ENCODE data around the gene TIA1.
"Not testable (repeated sequence)": the region's sequence is repeated elsewhere in the genome, so short reads cannot be mapped to it uniquely, and the experiment has no call there.

The TIA1 gene

DNA sequence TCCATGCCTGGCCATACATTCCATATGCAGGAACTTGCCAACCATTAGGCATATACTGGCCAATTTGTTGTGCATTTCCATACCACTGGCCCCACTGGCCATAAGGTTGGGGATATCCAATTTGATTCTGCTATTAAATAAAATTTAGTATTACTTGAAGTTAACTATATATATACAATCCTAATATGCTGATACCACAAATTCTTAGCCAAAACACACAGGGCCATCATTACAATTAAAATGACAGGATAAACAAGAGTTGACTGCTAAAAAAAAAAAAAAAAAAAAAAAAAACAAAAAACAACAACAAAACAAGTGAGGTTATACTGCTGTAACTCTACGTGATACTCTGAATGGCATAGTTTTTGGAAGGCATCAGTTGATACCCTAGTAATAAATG lies 34.1 kb downstream of the TIA1 start:
- no peak for DNase-seq

DNA sequence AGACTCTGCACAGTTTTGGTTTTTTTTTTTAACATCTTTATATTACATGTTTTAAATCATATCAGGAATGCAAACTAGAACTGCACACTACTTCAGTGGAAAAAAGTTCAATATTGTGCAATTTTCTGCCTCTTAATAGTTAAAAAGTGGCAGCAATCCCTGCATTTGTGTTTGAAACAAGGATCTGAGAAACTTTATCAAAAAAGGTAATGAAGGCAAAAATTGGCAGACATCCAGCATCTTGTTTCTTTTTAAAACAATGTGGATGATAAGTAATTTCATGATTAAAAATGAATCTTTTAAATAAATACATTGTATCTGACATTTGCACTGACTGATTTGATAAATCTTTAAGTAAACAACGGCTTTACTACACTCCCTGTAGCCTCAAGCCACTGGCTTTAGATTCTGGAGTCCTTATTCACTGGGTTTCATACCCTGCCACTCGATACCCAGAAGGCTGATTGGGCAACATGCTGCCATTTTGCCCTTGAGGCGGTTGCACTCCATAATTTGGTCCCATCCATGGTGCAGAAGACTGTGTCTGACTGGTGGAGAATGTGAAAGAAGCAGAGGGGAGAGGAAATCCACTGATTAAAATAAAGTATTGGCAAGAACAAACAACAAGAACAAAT lies 36.0 kb downstream of the TIA1 start:
- DNase-seq: no peak

DNA sequence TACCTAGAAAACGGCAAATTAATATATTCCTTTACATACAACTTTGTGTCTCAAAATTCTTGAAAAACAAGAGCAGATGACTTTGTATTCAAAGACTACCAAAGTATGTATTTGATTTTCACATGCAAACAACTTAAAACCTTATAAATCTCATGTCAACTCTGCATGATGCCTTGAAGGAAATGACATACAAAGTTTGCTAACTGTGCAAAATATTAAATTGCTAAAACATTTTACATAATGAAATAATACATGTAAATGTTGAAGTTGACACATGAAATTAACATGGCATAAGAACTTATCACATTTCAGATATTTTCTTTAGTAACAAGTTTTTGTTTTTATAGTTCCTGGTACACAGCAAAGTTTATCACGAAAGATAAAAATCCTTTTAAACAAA lies 36.8 kb downstream of the TIA1 start:
- no peak for DNase-seq

DNA sequence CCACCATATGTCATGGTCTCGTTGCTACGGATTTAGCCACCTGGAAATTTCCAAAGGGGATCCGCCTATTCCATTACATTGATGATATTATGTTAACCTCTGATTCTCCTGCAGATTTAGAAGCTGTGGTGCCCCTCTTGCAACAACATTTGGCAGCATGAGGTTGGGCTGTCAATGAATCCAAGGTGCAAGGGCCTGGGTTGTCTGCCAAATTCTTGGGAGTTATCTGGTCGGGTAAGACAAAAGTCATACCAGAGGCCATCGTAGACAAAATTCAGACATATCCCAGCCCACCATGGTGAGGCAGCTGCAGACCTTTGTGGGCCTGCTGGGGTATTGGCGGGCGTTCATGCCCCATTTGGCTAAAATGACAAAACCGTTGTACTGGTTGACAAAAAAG lies 44.0 kb downstream of the TIA1 start:
- no peak for DNase-seq

DNA sequence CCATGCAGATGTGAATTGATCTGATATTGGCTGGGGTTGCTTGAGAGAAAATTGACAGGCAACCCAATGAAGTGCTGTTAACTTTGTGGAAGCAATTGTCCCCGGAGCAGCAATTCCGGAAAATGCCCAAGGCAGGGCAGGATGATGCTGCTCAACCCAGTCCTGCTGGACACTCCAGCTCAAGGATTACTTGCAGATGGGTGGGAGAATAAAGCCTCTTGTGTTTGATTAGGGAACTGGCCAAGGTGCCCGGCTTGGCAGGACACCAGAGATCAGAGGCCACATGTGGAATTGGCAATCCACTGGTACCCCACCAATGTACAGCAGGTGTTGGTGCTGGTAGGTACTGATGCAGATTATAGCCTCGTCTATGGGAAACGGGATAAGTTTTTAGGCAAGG lies 45.3 kb downstream of the TIA1 start:
- DNase-seq: no peak

DNA sequence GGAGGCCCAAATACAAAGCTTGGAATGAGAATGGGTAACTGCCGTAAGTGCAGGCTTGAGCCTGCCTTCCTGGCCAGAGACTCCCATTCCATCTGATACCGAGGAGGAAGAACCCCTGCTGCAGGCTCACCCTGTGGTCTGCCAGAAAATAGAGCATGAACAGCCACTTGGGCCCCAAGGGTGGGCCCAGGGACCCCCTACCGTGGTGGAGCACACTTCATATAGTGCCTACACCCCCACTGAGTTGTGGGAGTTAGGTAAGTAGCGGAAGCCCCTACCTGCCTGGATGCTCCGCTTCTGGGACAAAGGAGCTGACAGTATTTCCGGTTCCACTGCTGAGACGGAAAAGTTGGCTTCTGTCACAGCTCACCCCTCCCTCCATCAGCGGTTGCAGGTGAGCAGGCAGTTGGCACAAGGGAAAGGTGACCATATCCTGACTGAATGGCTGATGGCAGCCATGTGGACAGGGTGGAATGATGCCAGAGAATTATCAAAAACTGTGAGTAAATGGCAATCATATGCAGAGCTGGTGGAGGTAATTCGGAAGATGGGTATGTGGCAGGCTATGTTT lies 46.1 kb downstream of the TIA1 start:
- DNase-seq: no peak

DNA sequence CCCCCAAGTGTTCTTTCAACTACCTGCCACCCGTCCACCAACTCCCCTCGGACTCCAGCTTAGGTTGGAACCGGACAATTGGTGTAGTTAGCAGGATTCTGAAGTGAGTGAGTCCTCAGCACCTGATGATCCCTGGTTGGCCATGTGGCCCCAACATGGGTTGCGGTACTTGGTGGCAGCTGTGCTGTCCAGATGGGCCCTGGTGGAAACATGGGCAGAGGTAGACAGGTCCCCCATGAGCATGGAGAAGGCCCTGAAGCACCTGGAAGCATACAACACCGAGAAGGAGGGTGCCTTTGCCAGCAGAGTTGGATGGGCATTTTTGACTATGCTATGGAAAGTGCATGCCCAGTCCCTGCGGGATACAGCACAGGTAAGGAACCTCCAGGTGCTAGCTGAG lies 46.6 kb downstream of the TIA1 start:
- no peak for DNase-seq

DNA sequence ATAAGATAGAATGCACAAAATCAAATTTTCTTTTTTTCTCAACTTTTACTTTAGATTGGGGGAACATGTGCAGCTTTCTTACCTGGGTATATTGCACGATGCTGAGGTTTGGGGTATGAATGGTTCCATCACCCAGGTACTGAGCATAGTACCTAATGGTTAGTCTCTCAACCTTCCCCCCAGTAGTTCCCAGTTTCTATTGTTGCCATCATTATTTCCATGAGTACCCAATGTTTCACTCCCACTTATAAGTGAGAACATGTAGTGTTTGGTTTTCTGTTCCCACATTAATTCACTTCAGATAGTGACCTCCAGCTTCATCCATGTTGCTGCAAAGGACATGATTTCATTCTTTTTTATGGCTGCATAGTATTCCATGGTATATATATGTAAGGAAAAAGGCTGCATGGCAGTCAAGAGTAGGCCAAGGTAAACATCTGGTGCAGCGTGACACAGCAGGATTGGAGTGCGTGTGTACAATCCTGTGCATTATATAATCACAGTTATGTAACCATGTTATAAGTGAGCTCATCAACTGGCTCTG lies 47.1 kb downstream of the TIA1 start:
- DNase-seq: no peak

DNA sequence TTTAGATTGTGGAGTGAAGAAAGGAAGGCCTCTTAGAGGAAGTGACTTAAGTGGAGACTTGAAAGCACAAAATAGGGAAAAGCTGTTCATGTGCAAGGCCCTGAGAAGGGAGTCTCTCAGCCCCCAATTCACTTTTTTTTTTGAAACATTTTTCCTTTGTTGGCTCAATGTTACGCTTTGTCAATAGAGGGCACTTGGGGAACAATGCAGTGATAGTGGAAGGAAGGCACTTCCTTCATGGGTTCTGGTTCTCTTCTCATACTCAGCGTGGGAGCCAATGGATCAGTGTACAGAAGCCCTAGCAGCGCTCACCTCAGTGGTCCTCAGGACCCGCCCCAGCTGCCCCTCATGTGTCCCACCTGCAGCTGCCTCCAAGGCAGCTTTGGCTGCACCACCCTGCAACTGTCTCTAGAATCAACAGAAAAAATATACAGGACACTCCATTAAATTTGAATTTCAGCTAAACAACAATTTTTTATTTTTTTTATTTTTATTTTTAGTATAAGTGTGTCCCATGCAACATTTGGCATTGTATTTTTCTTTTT lies 49.0 kb downstream of the TIA1 start:
- DNase-seq: no peak

DNA sequence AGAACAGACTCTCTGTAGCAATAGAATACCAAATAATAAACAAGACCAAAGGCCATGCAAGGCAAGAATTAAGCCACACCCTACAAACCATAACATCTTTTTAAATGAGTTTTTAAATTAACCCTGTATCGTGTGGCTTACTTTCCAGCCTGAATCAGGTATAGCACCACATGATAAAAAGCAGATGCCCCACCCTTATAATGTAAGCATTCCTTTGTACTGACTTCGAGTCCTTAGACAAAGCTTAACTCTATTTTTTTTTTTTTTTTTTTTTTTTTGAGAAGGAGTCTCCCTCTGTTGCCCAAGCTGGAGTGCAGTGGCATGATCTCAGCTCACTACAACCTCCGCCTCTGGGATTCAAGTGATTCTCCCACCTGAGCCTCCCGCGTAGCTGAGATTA lies 55.9 kb downstream of the TIA1 start:
- DNase-seq: no peak

DNA sequence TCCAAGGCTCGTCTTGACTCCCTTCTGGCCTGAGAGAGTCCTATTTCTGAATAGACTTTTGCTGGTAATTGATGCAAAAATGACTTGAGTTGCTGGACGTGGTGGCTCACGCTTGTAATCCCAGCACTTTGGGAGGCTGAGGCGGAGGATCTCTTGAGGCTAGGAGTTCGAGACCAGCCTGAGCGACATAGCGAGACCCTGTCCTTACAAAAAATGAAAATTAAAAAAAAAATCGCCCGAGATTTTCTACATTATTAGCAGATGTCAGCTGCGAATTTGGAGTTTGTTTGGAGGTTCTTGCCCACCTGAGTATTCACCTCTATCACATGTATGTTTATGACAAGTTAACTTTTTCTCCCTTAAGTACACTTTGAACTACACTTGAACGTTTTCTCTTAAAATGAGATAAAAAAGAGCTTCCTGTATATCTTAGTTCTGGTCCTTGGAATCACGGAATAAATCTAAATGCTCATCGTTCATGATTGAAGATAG lies 57.1 kb downstream of the TIA1 start:
- DNase-seq: no peak

DNA sequence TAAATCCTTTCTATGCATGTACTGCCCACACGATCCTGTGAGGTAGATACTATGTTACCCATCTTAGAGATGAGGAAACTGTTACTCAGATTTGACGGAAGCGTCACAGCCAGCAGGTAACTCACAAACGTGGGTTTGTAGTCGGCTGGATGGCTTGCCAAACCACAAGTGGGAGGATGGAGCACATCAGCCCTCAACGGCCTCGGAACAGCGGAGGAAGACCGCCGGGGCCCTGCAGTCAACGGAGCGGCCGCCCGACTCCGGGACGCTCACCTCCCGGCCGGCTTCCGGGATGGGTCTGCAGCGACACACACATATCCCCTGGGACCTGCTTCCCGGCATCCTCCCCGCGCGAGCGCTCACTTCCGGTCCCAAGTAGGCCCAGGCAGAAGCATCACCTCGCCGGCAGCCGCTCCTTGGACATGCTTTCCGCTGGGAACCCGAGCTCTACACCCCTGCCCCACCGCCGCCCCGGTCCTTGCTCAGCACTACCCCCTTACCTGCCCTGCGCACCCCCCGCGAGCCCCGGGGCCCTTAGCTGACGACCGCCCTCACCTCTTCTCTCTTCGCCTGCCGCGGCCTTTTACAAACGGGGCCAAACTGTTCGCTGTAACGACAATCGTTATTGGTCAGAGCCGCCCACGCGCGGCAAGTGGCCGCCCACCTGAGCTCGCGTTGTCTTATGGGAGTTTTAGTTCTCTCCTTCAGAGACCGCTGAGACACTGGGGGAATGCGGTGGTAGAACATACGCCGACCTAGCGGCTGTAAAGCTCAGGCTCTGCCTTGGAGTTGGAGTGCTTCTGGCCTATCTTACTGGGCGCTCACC lies 57.8 kb downstream of the TIA1 start, which contains the start of gene C2orf42:
Gene C2orf42 (minus strand): TSS at position 602 of the 826 bp plus-strand sequence. CDS start 9,034 bp downstream, outside the sequence.
- peak; percentile 93 for DNase-seq

DNA sequence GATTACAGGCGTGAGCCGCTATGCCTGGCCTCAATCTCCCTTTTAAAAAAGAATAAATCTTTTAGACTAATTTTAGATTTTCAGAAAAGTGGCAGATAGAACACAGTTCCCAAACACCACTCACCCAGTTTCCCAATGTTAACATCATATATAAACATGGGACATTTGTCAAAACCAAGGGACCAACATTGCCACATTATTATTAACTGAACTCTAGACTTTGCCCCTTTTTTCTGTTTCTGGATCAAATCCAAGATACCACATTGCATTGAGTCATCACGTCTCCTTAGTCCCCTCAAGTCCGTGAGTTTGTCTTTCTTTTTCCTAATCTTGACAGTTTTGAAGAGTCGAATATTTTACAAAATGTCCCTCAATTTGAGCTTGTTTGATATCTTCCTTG lies 60.0 kb downstream of the TIA1 start:
- DNase-seq: no peak

DNA sequence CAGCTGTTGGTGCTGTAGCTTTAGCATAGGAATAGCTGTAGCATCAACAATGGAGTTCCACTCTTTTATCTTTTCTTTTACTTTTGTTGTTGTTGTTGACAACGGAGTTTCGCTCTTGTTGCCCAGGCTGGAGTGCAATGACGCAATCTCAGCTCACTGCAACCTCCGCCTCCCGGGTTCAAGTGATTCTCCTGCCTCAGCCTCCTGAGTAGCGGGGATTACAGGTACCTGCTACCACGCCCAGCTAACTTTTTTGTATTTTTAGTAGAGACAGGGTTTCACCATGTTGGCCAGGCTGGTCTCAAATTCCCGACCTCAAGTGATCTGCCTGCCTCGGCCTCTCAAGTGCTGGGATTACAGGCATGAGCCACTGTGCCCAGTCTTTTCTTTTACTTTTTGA lies 61.3 kb downstream of the TIA1 start:
- not testable (repeated sequence) for DNase-seq

DNA sequence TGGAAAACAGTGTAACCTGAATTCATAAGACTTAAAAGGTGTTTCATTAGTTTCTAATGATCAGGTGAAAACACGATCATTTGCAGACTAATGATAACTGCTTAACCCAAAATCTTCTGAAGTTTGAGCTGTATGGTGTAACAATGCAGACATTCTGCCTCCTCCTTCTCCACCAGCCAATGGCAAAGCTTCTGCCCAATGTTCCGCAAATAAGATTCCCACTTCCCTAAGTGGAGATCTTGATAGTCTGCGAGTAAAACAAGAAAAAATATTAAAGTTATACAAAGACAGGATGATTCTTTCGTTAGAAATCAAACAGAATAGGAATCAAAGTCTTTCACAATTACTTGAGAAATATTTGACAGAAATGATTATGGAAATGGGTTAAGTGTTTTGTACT lies 65.7 kb downstream of the TIA1 start:
- no peak for DNase-seq

DNA sequence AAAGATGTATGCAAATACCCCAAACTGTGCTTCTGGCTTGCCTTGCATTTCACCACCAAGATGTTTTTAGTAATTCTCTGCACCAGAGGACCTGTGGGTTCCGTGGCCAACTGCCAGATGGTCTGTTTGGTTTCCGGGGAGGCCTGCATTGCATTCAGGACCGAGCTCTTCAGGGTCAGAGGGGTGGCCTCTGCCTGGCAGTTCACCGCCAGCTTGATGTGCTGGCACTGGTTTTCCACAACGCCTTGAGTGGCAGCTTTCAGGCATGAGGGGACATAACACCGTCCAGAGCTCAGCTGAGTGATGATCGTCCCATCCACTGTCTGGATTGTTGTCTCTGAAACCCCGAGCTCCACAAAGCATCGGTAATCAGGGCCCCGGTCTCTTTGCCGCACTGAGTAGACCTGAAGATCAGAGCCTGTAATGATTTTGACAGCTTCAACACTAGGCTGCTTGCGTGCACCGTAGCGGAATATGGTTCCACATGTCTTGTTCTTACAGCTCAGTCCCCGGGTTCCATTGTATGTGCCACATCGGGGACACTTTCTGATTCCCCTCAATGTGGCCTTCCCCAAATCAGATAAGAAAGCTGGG lies 67.0 kb downstream of the TIA1 start:
- no peak for DNase-seq

DNA sequence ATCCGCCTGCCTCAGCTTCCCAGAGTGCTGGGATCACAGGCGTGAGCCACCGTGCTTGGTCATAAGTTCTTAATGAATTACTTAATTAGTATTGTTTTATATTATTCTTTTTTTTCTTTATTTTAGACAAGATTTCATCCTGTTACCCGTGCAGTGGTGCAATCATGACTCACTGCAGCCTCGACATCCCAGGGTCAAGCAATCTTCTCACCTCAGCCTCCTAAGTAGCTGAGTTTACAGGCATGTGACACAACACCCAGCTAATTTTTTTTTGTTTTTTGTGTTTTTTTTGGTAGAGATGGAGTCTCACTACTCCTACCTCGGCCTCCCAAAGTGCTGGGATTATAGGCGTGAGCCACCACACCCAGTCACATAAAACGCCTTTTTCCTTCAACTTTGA lies 74.9 kb downstream of the TIA1 start:
- DNase-seq: no peak

DNA sequence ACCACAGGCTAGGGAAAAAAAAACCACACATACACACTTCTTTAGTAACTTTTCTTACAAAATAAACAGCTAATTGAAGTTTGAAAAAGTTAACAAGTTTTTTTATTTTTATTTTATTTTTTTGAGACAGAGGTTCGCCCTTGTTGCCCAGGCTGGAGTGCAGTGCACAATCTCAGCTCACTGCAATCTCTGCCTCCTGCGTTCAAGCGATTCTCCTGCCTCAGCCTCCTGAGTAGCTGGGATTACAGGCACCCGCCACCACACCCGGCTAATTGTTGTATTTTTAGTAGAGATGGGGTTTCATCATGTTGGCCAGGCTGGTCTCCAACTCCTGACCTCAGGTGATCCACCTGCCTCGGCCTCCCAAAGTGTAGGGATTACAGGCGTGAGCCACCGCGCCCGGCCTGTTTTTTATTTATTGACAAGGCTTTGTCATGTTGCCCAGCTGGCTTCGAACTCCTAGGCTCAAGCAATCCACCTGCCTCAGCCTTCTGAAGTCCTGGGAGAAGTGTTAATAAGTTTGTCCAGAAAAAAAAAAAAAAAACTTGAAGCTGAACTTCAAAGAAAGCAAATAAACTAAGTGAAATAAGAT lies 78.7 kb downstream of the TIA1 start:
- not testable (repeated sequence) for DNase-seq

DNA sequence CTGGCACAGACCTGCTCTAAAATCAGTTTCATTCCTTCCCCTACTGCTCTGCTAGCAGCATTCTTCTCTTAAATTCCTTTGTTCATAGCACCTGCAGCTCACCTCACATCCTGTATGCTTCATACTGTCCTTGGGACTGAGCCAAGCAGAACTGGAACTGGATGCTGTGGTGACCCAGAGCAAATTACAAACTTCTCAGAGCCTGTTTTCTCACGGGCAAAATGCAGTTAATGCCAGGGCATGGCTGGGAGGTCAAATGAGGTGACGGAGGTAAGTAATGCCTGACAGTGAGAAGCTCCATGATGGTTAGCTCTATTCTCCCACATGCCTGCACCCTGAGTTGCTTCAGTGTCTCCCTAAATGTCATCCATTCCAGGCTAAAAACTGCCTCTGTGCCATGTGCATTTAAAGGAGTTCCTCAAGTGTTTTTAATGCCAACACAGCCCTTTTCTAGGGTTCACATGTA lies 87.3 kb downstream of the TIA1 start:
- no peak for DNase-seq

DNA sequence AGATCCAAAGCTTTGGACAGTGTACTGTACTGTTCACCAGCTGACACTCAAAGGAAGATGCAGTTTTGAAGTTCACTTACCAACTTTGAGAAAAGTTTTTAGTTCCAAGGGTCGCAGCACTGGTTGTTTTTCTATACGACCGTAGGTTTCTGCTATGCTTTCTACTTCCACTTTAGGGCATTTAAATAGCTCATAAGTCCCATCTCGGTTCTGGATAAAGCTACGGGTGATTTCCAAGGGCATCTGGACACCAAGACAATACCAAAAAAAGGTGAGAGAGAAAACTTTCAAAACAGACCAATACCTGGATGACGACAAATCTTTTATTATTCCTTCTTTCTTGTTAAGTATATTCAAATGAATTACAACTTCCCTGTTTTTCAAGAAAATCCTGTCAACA lies 87.9 kb downstream of the TIA1 start:
- DNase-seq: no peak

Measured in stimulated activated CD4-positive, alpha-beta T cell treated with anti-CD3 and anti-CD28 coated beads, Interleukin-12 subunit alpha, Interleukin-12 subunit beta, amount 100 ng/mL, for 4 hours (primary cell).